ENCODE results near the gene LHX8. TPM values are rescaled to one million over a fixed set of nuclear protein-coding genes. Genes with fewer than 3 reads are reported as not detected.

The LHX8 gene
- total RNA-seq, 4 donors from 2014 or later: not detected

DNA sequence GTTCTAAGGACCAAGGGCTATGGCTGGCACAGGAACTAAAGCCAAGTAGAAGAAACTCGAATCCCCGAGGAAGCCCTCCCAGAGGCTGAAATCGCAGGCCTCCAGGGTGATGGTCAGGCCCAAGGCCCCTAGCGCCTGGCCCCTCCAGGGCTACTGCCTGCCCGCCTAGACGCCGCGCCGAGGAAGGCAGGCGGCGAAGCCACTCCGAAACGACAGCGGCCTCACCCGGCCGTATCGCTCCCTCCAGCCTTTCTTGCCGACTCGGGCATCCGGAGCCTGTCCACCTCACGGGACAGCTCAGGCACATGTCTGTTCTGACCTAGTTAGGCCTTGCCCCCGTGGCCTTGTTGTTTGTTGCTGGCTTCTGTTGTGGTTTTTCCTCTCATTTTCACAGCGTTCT is 9.7 kb upstream of the LHX8 start:
- no peak for TF ChIP-seq CTCF (IDR thresholded peaks at IDR 0.05)
- TF ChIP-seq POLR2A (IDR thresholded peaks at IDR 0.05): no peak
- TF ChIP-seq EP300 (IDR thresholded peaks at IDR 0.05): no peak
- no peak for DNase-seq (ENCODE audit: low spot score in 2 of 2)
- WGBS, 2 donors: 27 to 48% methylated on average over 23 of the region's 23 CpGs

GRCh38 chr1:75125161-75125726 is 8.9 kb upstream of the LHX8 start:
- Histone ChIP-seq H3K9me3 (no peaks in the 10 kb centered on the region), H3K4me3 (no peak overlapping the region), H3K27me3 (peaks cover 0 to 63% of the 10 kb centered on the region in 2 donors), H3K36me3 (no peaks in the 10 kb centered on the region), H3K4me1 (peaks cover 0 to 19% (median 0%) of the 10 kb centered on the region in 4 donors), H3K27ac (no peak overlapping the region)
- TF ChIP-seq POLR2A (IDR thresholded peaks at IDR 0.05): no peak
- no peak for TF ChIP-seq EP300 (IDR thresholded peaks at IDR 0.05)
- no peak for TF ChIP-seq CTCF (IDR thresholded peaks at IDR 0.05)
- DNase-seq (ENCODE audit: low spot score in 2 of 2): no peak
- 13 to 62% methylated on average over 37 to 38 of the region's 38 CpGs for WGBS, 2 donors

More for the DNA sequence above, 9.7 kb upstream of the LHX8 start:
- peaks cover 0 to 15% (median 0%) of the 10 kb centered on the region in 4 donors for H3K4me1 ChIP-seq
- no peaks in the 10 kb centered on the region for H3K36me3 ChIP-seq
- H3K27ac ChIP-seq: no peak overlapping the region
- peaks cover 0 to 56% of the 10 kb centered on the region in 2 donors for H3K27me3 ChIP-seq
- no peaks in the 10 kb centered on the region for H3K9me3 ChIP-seq
- H3K4me3 ChIP-seq: no peak overlapping the region

DNA sequence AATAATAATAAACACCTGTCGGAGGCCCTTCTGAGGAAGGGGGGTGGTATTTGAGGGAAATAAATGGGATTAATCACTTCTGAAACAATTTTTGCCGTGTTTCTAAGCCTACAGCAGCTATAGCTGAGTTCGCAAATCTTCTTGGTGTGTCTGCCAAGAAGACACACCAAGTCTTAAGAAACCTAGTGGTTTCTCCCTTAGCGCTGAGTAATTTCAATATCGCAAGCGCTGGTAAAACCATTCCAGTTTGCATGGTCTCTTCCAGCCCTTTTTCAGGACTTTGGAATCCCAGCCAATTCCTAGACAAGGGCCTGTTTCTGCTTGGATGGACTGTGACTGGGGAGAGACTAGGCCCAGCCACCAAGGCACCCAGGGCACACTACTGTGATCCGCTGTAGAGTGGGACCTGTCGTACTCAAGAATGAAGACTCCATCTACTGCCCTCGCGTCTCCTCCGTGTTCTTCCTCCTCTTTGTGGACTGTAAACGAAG is 7.5 kb upstream of the LHX8 start:
- 15 to 70% methylated on average over 12 of the region's 12 CpGs for WGBS, 2 donors
- TF ChIP-seq CTCF (IDR thresholded peaks at IDR 0.05) (no peak), EP300 (IDR thresholded peaks at IDR 0.05) (no peak), POLR2A (IDR thresholded peaks at IDR 0.05) (no peak)
- no peaks in the 10 kb centered on the region for H3K36me3 ChIP-seq
- no peak overlapping the region for H3K4me3 ChIP-seq
- no peaks in the 10 kb centered on the region for H3K9me3 ChIP-seq
- H3K27ac ChIP-seq: no peak overlapping the region
- peaks cover 0 to 78% of the 10 kb centered on the region in 2 donors for H3K27me3 ChIP-seq
- H3K4me1 ChIP-seq: peaks cover 0 to 34% (median 0%) of the 10 kb centered on the region in 4 donors
- DNase-seq (ENCODE audit: low spot score in 2 of 2): no peak

- Histone ChIP-seq H3K27ac (no peak overlapping the region), H3K4me3 (no peak overlapping the region), H3K4me1 (peaks cover 0 to 38% (median 0%) of the 10 kb centered on the region in 4 donors), H3K36me3 (no peaks in the 10 kb centered on the region), H3K27me3 (peaks cover 0 to 92% of the 10 kb centered on the region in 2 donors), H3K9me3 (no peaks in the 10 kb centered on the region)
- 8 to 16% methylated on average over 27 of the region's 27 CpGs for WGBS, 2 donors
- no peak for DNase-seq (ENCODE audit: low spot score in 2 of 2)
- TF ChIP-seq EP300 (IDR thresholded peaks at IDR 0.05): no peak
- TF ChIP-seq POLR2A (IDR thresholded peaks at IDR 0.05): no peak
- no peak for TF ChIP-seq CTCF (IDR thresholded peaks at IDR 0.05)
Observed at GRCh38 chr1:75127916-75128717, 6.1 kb upstream of the LHX8 start.

DNA sequence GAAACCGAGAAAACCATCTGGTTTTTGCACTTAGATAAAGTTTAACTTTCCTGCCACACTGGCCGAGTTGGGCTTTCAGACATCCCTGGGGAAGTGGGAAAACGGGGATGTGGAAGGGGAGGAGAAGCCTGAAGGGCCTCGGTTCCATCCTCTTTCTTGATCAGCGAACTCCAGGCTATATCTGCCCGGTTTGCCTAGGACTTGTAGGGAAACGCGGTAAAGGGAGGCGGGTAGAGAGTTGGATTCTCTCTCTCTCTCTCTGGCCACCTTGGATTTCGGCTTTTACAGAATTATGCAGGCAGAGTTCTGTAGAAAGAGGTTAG is 4.6 kb upstream of the LHX8 start:
- Histone ChIP-seq H3K27ac (no peak overlapping the region), H3K9me3 (no peaks in the 10 kb centered on the region), H3K4me1 (peaks cover 0 to 43% (median 0%) of the 10 kb centered on the region in 4 donors), H3K36me3 (no peaks in the 10 kb centered on the region), H3K27me3 (peaks cover 0 to 100% of the 10 kb centered on the region in 2 donors), H3K4me3 (no peak overlapping the region)
- WGBS, 2 donors: 9 to 22% methylated on average over 10 of the region's 10 CpGs
- no peak for DNase-seq (ENCODE audit: low spot score in 2 of 2)
- no peak for TF ChIP-seq CTCF (IDR thresholded peaks at IDR 0.05)
- TF ChIP-seq EP300 (IDR thresholded peaks at IDR 0.05): no peak
- no peak for TF ChIP-seq POLR2A (IDR thresholded peaks at IDR 0.05)

Data from tibial nerve (tissue), 4 donors.